Lower leg skin (tissue), 4 donors: ENCODE results near the gene EHBP1. TPM values are rescaled to one million over a fixed set of nuclear protein-coding genes. Genes with fewer than 3 reads are reported as not detected.
"Not testable (repeated sequence)": the region's sequence is repeated elsewhere in the genome, so short reads cannot be mapped to it uniquely, and the experiment has no call there.

Source experiments
- DNase-seq, 2 donors: peaks; one replicate each; pipeline ENCODE4 v3.0.0-alpha.2; 2019; ENCODE audit warnings: low spot score in 2 of 2
- H3K4me3 ChIP-seq: fragments of 200-600 bp; sonication (generic); 2 replicates; pipeline ENCODE4 v1.5.1; 2017; ENCODE audit warnings: mild to moderate bottlenecking, low read depth; ENCODE audit not compliant: poor library complexity, severe bottlenecking
- CTCF ChIP-seq, 3 donors: fragments of 450-650 bp; IDR thresholded peaks; one replicate each; pipeline ENCODE4 v1.5.1; 2016; ENCODE audit warnings: antibody characterized with exemption in 3 of 3, mild to moderate bottlenecking in 3 of 3, moderate library complexity in 2 of 3
- POLR2A ChIP-seq, 2 donors: fragments of 450-650 bp; IDR thresholded peaks; one replicate each; pipeline ENCODE4 v1.6.1; 2016 to 2017; ENCODE audit warnings: antibody characterized with exemption in 2 of 2, mild to moderate bottlenecking in 1 of 2, moderate library complexity in 1 of 2
- WGBS, 2 donors: methylation state at CpG; one replicate each; pipeline ENCODE4 v1.1.5; 2018; 5-methylcytosine and 5-hydroxymethylcytosine counted together
- intact Hi-C: fragments of 100-400 bp; cut with DNase I; formaldehyde crosslinking; loops from one replicate; pipeline ENCODE4 v1.15.0; 2023; ENCODE audit warnings: low total_unique reads
- total RNA-seq, 4 donors: library from RNA; depleted of rRNA; stranded (reverse); fragments of >200 nt; gene quantifications; one replicate each; pipeline ENCODE4 v1.1.0, GENCODE V29; 2016

Gene EHBP1
- total RNA-seq, 4 donors from 2014 or later = 33.8 to 67.8 (median 51.2) TPM

GRCh38 chr2:63009490-63009889 is 304.0 kb downstream of the EHBP1 start:
- intact Hi-C loops = no loop called here
- no peak overlapping the region for H3K4me3 ChIP-seq
- TF ChIP-seq POLR2A (IDR thresholded peaks at IDR 0.05) (no peak), CTCF (IDR thresholded peaks at IDR 0.05) (no peak)
- DNase-seq = no peak

- intact Hi-C loops = no loop called here
- no peak for DNase-seq
- H3K4me3 ChIP-seq = no peak overlapping the region
- TF ChIP-seq CTCF (IDR thresholded peaks at IDR 0.05) (no peak), POLR2A (IDR thresholded peaks at IDR 0.05) (no peak)
- 87 to 89% methylated on average over 1 of the region's 1 CpG for WGBS, 2 donors
Measured at GRCh38 chr2:63012541-63012940, 307.0 kb downstream of the EHBP1 start.

- WGBS, 2 donors = 91 to 93% methylated on average over 8 of the region's 8 CpGs
- no peak overlapping the region for H3K4me3 ChIP-seq
- no peak for DNase-seq
- TF ChIP-seq CTCF (IDR thresholded peaks at IDR 0.05) (no peak), POLR2A (IDR thresholded peaks at IDR 0.05) (no peak)
- intact Hi-C loops = no loop called here
Measured at GRCh38 chr2:63013438-63013837, 307.9 kb downstream of the EHBP1 start.

- no peak for DNase-seq
- intact Hi-C loops = no loop called here
- TF ChIP-seq POLR2A (IDR thresholded peaks at IDR 0.05) (no peak), CTCF (IDR thresholded peaks at IDR 0.05) (no peak)
- no peak overlapping the region for H3K4me3 ChIP-seq
- 93 to 95% methylated on average over 3 of the region's 3 CpGs for WGBS, 2 donors
Measured at GRCh38 chr2:63015389-63015788, 309.9 kb downstream of the EHBP1 start.

- TF ChIP-seq POLR2A (IDR thresholded peaks at IDR 0.05) (no peak), CTCF (IDR thresholded peaks at IDR 0.05) (no peak)
- H3K4me3 ChIP-seq = no peak overlapping the region
- intact Hi-C loops = no loop called here
- 91 to 94% methylated on average over 2 of the region's 2 CpGs for WGBS, 2 donors
- DNase-seq = no peak
Measured at GRCh38 chr2:63018439-63018838, 312.9 kb downstream of the EHBP1 start.

GRCh38 chr2:63019686-63020085 is 314.2 kb downstream of the EHBP1 start:
- H3K4me3 ChIP-seq, DNase-seq, intact Hi-C loops: not testable (repeated sequence)
- 95 to 96% methylated on average over 8 of the region's 8 CpGs for WGBS, 2 donors
